SK-N-SH (cell line): ENCODE measurements around the gene SPRING1.

Experiments
- EP300 ChIP-seq, 2 experiments: IDR thresholded peaks; 2 replicates each; pipeline versions ENCODE4 v1.4.0 to v1.6.1; 2012; ENCODE audit warnings: borderline replicate concordance in 1 of 2, low read depth in 1 of 2, low read length in 1 of 2
- FOSL2 ChIP-seq: IDR thresholded peaks from 2 replicates; pipeline ENCODE4 v1.4.0; 2012; ENCODE audit warnings: low read depth, mild to moderate bottlenecking, moderate library complexity, borderline replicate concordance
- MXI1 ChIP-seq: IDR thresholded peaks from 2 replicates; pipeline ENCODE4 v1.6.1; 2012; ENCODE audit warnings: mild to moderate bottlenecking, low read depth, low read length, improper control_type of control experiment
- NRF1 ChIP-seq: IDR thresholded peaks from 2 replicates; pipeline ENCODE4 v1.6.1; 2012; ENCODE audit warnings: low read depth, mild to moderate bottlenecking, low read length
- POLR2AphosphoS5 ChIP-seq: IDR thresholded peaks from 2 replicates; pipeline ENCODE4 v1.6.1; 2012; ENCODE audit warnings: low read depth, low read length
- RAD21 ChIP-seq: IDR thresholded peaks from 2 replicates; pipeline ENCODE4 v1.6.1; 2012; ENCODE audit warnings: mild to moderate bottlenecking, low read length
- RFX5 ChIP-seq: IDR thresholded peaks from 2 replicates; pipeline ENCODE4 v1.6.1; 2012; ENCODE audit warnings: mild to moderate bottlenecking, improper control_type of control experiment, low read length
- RXRA ChIP-seq: IDR thresholded peaks from 2 replicates; pipeline ENCODE4 v1.4.0; 2012; ENCODE audit warnings: low read depth, mild to moderate bottlenecking, borderline replicate concordance
- TAF1 ChIP-seq: IDR thresholded peaks from 2 replicates; pipeline ENCODE4 v1.6.1; 2012; ENCODE audit warnings: low read depth, mild to moderate bottlenecking, low read length, moderate library complexity, borderline replicate concordance
- USF2 ChIP-seq: fragments of 150-350 bp; IDR thresholded peaks from 2 replicates; pipeline ENCODE4 v1.6.1; 2017; ENCODE audit warnings: antibody characterized with exemption, low read length, low read depth, borderline replicate concordance
- TF ChIP-seq, protein P1 (sequence below): fragments of 200-600 bp; sonication (generic); IDR thresholded peaks from 2 replicates; pipeline ENCODE4 v1.6.1; 2017; ENCODE audit warnings: antibody characterized with exemption, mild to moderate bottlenecking, moderate library complexity
- TF ChIP-seq, protein P2 (sequence below): IDR thresholded peaks from 2 replicates; pipeline ENCODE4 v1.4.0; 2012; ENCODE audit warnings: low read depth

GRCh38 chr12:116735951-116736599 lies 1.8 kb downstream of the SPRING1 start:
- TF ChIP-seq NRF1 = no peak
- no peak for TF ChIP-seq RAD21
- TF ChIP-seq, protein P1, sequence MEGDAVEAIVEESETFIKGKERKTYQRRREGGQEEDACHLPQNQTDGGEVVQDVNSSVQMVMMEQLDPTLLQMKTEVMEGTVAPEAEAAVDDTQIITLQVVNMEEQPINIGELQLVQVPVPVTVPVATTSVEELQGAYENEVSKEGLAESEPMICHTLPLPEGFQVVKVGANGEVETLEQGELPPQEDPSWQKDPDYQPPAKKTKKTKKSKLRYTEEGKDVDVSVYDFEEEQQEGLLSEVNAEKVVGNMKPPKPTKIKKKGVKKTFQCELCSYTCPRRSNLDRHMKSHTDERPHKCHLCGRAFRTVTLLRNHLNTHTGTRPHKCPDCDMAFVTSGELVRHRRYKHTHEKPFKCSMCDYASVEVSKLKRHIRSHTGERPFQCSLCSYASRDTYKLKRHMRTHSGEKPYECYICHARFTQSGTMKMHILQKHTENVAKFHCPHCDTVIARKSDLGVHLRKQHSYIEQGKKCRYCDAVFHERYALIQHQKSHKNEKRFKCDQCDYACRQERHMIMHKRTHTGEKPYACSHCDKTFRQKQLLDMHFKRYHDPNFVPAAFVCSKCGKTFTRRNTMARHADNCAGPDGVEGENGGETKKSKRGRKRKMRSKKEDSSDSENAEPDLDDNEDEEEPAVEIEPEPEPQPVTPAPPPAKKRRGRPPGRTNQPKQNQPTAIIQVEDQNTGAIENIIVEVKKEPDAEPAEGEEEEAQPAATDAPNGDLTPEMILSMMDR = no peak
- no peak for TF ChIP-seq MXI1
- no peak for TF ChIP-seq POLR2AphosphoS5
- TF ChIP-seq USF2 = no peak
- TF ChIP-seq EP300 (IDR thresholded peaks at IDR 0.05; ENCODE audit: borderline replicate concordance in 1 of 2, low read depth in 1 of 2, low read length in 1 of 2) = no peak
- no peak for TF ChIP-seq FOSL2
- no peak for TF ChIP-seq RFX5
- TF ChIP-seq, protein P2, sequence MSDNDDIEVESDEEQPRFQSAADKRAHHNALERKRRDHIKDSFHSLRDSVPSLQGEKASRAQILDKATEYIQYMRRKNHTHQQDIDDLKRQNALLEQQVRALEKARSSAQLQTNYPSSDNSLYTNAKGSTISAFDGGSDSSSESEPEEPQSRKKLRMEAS = no peak
- TF ChIP-seq TAF1 = no peak
- no peak for TF ChIP-seq RXRA
